Esophagus muscularis mucosa (tissue), 4 donors: ENCODE measurements around the gene TTBK1. TPM values are rescaled to one million over a fixed set of nuclear protein-coding genes. Genes with fewer than 3 reads are reported as not detected.

Source experiments
- DNase-seq: peaks from one replicate; pipeline ENCODE4 v3.0.0-alpha.2; 2017; ENCODE audit errors: extremely low spot score
- H3K27ac ChIP-seq, 4 donors: fragments of 200-600 bp; sonication (generic); replicated peaks in 1 of 4; 1 replicate in 3 of 4; 2 replicates in 1 of 4; pipeline ENCODE4 v1.5.1; 2016 to 2019; ENCODE audit warnings: mild to moderate bottlenecking in 1 of 4
- H3K27me3 ChIP-seq, 4 donors: fragments of 200-600 bp; sonication (generic); one replicate each; pipeline versions ENCODE4 v1.5.1 to v1.6.0; 2016 to 2019
- H3K36me3 ChIP-seq, 4 donors: fragments of 200-600 bp; sonication (generic); one replicate each; pipeline ENCODE4 v1.5.1; 2016 to 2019
- H3K4me1 ChIP-seq, 4 donors: fragments of 200-600 bp; sonication (generic); one replicate each; pipeline ENCODE4 v1.5.1; 2016 to 2019
- H3K4me3 ChIP-seq, 4 donors: fragments of 200-600 bp; sonication (generic); 1 replicate in 2 of 4; 2 replicates in 2 of 4; pipeline ENCODE4 v1.5.1; 2016 to 2019; ENCODE audit warnings: mild to moderate bottlenecking in 4 of 4, moderate library complexity in 1 of 4
- H3K9me3 ChIP-seq, 4 donors: fragments of 200-600 bp; sonication (generic); 1 replicate in 3 of 4; 2 replicates in 1 of 4; pipeline ENCODE4 v1.5.1; 2016 to 2019
- EP300 ChIP-seq: sonication (generic); formaldehyde crosslinking; IDR thresholded peaks from one replicate; pipeline ENCODE4 v1.6.1; 2017; ENCODE audit warnings: antibody characterized with exemption
- POLR2A ChIP-seq: fragments of 450-650 bp; IDR thresholded peaks from one replicate; pipeline ENCODE4 v1.6.1; 2017; ENCODE audit warnings: antibody characterized with exemption, moderate library complexity, mild to moderate bottlenecking, low read depth
- POLR2AphosphoS5 ChIP-seq, 2 donors: sonication (generic); formaldehyde crosslinking; IDR thresholded peaks; one replicate each; pipeline ENCODE4 v1.6.1; 2017; ENCODE audit warnings: antibody characterized with exemption in 2 of 2
- WGBS: methylation state at CpG from one replicate; pipeline ENCODE4 v1.1.5; 2018; 5-methylcytosine and 5-hydroxymethylcytosine counted together
- intact Hi-C: fragments of 100-400 bp; cut with DNase I; formaldehyde crosslinking; loops from one replicate; pipeline ENCODE4 v1.15.1; 2023
- total RNA-seq, 4 donors: library from RNA; depleted of rRNA; stranded (reverse); fragments of >200 nt; gene quantifications; one replicate each; pipeline versions ENCODE4 v1.1.0 to v1.2.1, GENCODE V29; 2016
- TF ChIP-seq, protein P1 (sequence below), 3 experiments: fragments of 200-600 bp in 2 of 3; fragments of 450-650 bp in 1 of 3; sonication (generic) in 2 of 3; IDR thresholded peaks; one replicate each; pipeline ENCODE4 v1.5.1; 2017 to 2019; ENCODE audit warnings: antibody characterized with exemption in 3 of 3, mild to moderate bottlenecking in 2 of 3, moderate library complexity in 1 of 3

TTBK1 gene
- total RNA-seq, 4 donors from 2014 or later, result under 0.01 to 0.29 (median 0.03) TPM

DNA sequence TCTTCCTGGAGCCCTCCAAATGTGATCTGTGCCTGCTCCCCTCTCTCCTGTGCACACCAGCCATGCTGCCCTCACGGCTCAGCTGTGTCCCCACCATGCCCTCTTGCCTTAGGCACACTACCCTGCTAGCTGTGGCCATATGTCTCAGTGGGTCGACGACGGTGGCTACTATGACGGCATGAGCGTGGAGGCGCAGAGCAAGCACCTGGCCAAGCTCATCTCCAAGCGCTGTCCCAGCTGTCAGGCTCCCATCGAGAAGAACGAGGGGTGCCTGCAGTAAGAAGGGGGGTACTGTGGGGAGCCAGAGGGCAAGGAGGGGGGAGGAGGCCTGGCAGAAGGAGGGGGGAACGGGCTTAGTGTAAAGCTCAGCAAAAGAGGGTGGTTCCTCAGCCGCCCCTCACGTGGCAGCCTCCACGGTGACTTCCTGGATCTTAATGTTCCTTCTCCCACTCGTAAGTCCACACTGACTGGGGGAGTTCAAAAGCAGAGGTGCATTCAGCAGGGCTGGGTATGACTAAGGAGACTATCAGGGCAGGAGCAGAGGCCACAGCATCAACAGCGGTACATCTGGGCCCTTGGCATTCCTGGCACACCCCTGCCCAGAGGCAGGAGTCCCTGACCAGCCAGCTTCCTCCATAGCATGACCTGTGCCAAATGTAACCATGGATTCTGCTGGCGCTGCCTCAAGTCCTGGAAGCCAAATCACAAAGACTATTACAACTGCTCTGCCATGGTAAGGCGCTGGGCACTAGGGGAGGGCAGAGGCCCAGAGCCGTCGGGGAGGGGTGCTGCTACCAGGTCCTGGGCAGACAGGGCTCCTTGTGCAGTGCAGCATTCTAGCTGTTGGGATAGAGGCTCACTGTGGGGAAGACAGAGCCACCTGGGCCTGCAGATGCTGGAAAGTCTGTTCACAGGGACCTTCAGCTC is 22.0 kb upstream of the TTBK1 start:
- WGBS, result 92% methylated on average over 15 of the region's 20 CpGs
- H3K36me3 ChIP-seq, result peaks cover 14 to 94% (median 59%) of the 10 kb centered on the region in 4 donors
- H3K27me3 ChIP-seq, result no peaks in the 10 kb centered on the region
- intact Hi-C loops, result no loop called here
- H3K4me3 ChIP-seq, result no peak overlapping the region
- no peak overlapping the region for H3K27ac ChIP-seq
- H3K4me1 ChIP-seq, result no peaks in the 10 kb centered on the region
- no peak for DNase-seq
- TF ChIP-seq POLR2AphosphoS5 (IDR thresholded peaks at IDR 0.05) (no peak), POLR2A (no peak), EP300 (no peak)
- TF ChIP-seq, protein P1, sequence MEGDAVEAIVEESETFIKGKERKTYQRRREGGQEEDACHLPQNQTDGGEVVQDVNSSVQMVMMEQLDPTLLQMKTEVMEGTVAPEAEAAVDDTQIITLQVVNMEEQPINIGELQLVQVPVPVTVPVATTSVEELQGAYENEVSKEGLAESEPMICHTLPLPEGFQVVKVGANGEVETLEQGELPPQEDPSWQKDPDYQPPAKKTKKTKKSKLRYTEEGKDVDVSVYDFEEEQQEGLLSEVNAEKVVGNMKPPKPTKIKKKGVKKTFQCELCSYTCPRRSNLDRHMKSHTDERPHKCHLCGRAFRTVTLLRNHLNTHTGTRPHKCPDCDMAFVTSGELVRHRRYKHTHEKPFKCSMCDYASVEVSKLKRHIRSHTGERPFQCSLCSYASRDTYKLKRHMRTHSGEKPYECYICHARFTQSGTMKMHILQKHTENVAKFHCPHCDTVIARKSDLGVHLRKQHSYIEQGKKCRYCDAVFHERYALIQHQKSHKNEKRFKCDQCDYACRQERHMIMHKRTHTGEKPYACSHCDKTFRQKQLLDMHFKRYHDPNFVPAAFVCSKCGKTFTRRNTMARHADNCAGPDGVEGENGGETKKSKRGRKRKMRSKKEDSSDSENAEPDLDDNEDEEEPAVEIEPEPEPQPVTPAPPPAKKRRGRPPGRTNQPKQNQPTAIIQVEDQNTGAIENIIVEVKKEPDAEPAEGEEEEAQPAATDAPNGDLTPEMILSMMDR (IDR thresholded peaks at IDR 0.05), result no peak
- H3K9me3 ChIP-seq, result no peaks in the 10 kb centered on the region

- DNase-seq, result no peak
- intact Hi-C loops, result no loop called here
- WGBS, result 88% methylated on average over 15 of the region's 15 CpGs
Observed at GRCh38 chr6:43222418-43223059, 20.7 kb upstream of the TTBK1 start.

DNA sequence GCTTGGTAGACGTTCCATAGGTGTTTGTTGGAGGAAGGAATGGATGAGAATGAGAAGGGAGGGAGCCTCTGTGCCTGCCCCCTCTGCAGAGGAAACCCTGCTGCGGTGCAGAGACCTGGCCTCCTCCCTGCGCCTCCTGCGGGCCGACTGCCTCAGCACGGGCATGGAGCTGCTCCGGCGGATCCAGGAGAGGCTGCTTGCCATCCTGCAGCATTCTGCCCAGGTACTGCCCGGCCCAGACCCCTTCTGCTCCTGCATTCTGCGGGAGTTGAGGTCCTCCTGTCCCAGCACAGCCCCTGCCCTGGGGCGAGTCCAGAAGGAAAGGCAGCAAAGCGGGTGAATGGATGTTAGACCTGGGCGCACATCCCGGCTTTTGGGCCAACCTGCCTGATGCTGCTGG is 20.1 kb upstream of the TTBK1 start:
- TF ChIP-seq, protein P1 (IDR thresholded peaks at IDR 0.05), result no peak
- no peak for TF ChIP-seq EP300
- DNase-seq, result no peak
- no peaks in the 10 kb centered on the region for H3K27me3 ChIP-seq
- H3K36me3 ChIP-seq, result peaks cover 5 to 77% (median 48%) of the 10 kb centered on the region in 4 donors
- no peaks in the 10 kb centered on the region for H3K9me3 ChIP-seq
- intact Hi-C loops, result no loop called here
- no peak overlapping the region for H3K4me3 ChIP-seq
- peaks cover 0 to 3% (median under 1%) of the 10 kb centered on the region in 4 donors for H3K4me1 ChIP-seq
- WGBS, result 89% methylated on average over 13 of the region's 14 CpGs
- no peak overlapping the region for H3K27ac ChIP-seq

More at GRCh38 chr6:43222418-43223059, 20.7 kb upstream of the TTBK1 start:
- H3K9me3 ChIP-seq, result no peaks in the 10 kb centered on the region
- no peaks in the 10 kb centered on the region for H3K27me3 ChIP-seq
- no peaks in the 10 kb centered on the region for H3K4me1 ChIP-seq
- TF ChIP-seq EP300, result no peak
- no peak for TF ChIP-seq POLR2AphosphoS5 (IDR thresholded peaks at IDR 0.05)
- TF ChIP-seq, protein P1 (IDR thresholded peaks at IDR 0.05), result no peak
- TF ChIP-seq POLR2A, result no peak
- H3K36me3 ChIP-seq, result peaks cover 7 to 82% (median 49%) of the 10 kb centered on the region in 4 donors
- no peak overlapping the region for H3K27ac ChIP-seq
- no peak overlapping the region for H3K4me3 ChIP-seq

DNA sequence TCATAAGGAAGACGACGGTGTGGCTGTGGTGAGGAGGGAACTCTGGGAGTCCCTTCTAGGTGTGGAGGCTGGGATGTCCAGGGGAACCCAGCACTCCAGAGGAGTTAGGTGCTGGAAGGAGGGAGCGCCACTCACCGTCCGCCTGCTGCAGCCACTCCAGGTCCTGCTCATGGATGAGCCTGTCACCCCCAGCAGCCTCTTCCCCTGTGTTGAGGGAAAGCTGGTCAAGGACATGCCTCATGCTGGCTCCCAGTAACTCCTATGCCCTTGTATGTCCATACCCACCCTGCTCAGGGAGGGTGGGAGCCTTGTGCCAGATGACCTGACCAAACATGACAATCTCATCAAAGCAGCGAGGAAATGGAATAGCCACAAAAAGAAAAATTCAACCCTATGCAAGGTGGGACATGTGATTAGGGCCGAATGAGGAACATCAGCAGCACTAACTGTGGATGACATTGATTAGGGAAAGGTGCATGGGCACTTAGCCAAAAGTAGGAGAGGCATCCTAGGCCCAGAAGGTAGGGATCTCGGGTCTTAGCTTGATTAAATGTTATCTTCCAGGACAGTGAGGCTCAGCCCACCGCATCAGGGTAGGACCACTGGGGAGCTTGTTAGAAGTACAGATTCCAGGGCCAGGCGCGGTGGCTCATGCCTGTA is 17.0 kb upstream of the TTBK1 start:
- Histone ChIP-seq H3K4me1 (peaks cover 5 to 16% (median 14%) of the 10 kb centered on the region in 4 donors), H3K9me3 (no peaks in the 10 kb centered on the region), H3K4me3 (no peak overlapping the region), H3K36me3 (peaks cover 5 to 45% (median 25%) of the 10 kb centered on the region in 4 donors), H3K27me3 (no peaks in the 10 kb centered on the region), H3K27ac (no peak overlapping the region)
- intact Hi-C loops, result no loop called here
- TF ChIP-seq POLR2AphosphoS5 (IDR thresholded peaks at IDR 0.05) (no peak), EP300 (no peak), POLR2A (no peak)
- TF ChIP-seq, protein P1 (IDR thresholded peaks at IDR 0.05), result no peak
- no peak for DNase-seq
- WGBS, result 95% methylated on average over 11 of the region's 11 CpGs
